Measurements from ENCODE around the gene ATRNL1. TPM values are rescaled to one million over a fixed set of nuclear protein-coding genes. Genes with fewer than 3 reads are reported as not detected.

ATRNL1 gene
- total RNA-seq, 1 donor from 2014 or later = 2.9 TPM

GRCh38 chr10:115866174-115866573, 773.0 kb downstream of the ATRNL1 start:
- Histone ChIP-seq H3K36me3 (no peaks in the 10 kb centered on the region), H3K9me3 (replicated peaks) (no peaks in the 10 kb centered on the region), H3K27ac (replicated peaks) (no peak overlapping the region), H3K4me1 (no peaks in the 10 kb centered on the region), H3K27me3 (ENCODE audit: low read depth) (no peaks in the 10 kb centered on the region), H3K4me3 (no peak overlapping the region)
- no peak for TF ChIP-seq CTCF (IDR thresholded peaks at IDR 0.05; ENCODE audit: borderline replicate concordance)
- intact Hi-C loops (cut with micrococcal nuclease) = no loop called here
- DNase-seq = no peak

GRCh38 chr10:115866691-115867090, 773.5 kb downstream of the ATRNL1 start:
- H3K4me1 ChIP-seq = no peaks in the 10 kb centered on the region
- H3K27ac ChIP-seq (replicated peaks) = no peak overlapping the region
- TF ChIP-seq CTCF (IDR thresholded peaks at IDR 0.05; ENCODE audit: borderline replicate concordance) = no peak

GRCh38 chr10:115867305-115867704, 774.1 kb downstream of the ATRNL1 start:
- intact Hi-C loops (cut with micrococcal nuclease) = no loop called here
- Histone ChIP-seq H3K27ac (replicated peaks) (no peak overlapping the region), H3K36me3 (no peaks in the 10 kb centered on the region), H3K27me3 (ENCODE audit: low read depth) (no peaks in the 10 kb centered on the region), H3K4me3 (no peak overlapping the region), H3K9me3 (replicated peaks) (no peaks in the 10 kb centered on the region), H3K4me1 (no peaks in the 10 kb centered on the region)
- TF ChIP-seq CTCF (IDR thresholded peaks at IDR 0.05; ENCODE audit: borderline replicate concordance) = no peak
- DNase-seq = no peak

More at GRCh38 chr10:115866691-115867090, 773.5 kb downstream of the ATRNL1 start:
- no peaks in the 10 kb centered on the region for H3K9me3 ChIP-seq (replicated peaks)
- intact Hi-C loops (cut with micrococcal nuclease) = no loop called here
- DNase-seq = no peak
- no peak overlapping the region for H3K4me3 ChIP-seq
- H3K27me3 ChIP-seq (ENCODE audit: low read depth) = no peaks in the 10 kb centered on the region
- no peaks in the 10 kb centered on the region for H3K36me3 ChIP-seq

- H3K36me3 ChIP-seq = no peaks in the 10 kb centered on the region
- no peak for DNase-seq
- H3K4me1 ChIP-seq = no peaks in the 10 kb centered on the region
- H3K9me3 ChIP-seq (replicated peaks) = no peaks in the 10 kb centered on the region
- TF ChIP-seq CTCF (IDR thresholded peaks at IDR 0.05; ENCODE audit: borderline replicate concordance) = no peak
- intact Hi-C loops (cut with micrococcal nuclease) = no loop called here
- H3K4me3 ChIP-seq = no peak overlapping the region
- no peak overlapping the region for H3K27ac ChIP-seq (replicated peaks)
- no peaks in the 10 kb centered on the region for H3K27me3 ChIP-seq (ENCODE audit: low read depth)
These were observed 778.7 kb downstream of the ATRNL1 start for GRCh38 chr10:115871855-115872254.

GRCh38 chr10:115875172-115875571, 782.0 kb downstream of the ATRNL1 start:
- no peak for TF ChIP-seq CTCF (IDR thresholded peaks at IDR 0.05; ENCODE audit: borderline replicate concordance)

More at GRCh38 chr10:115875172-115875571, 782.0 kb downstream of the ATRNL1 start:
- intact Hi-C loops (cut with micrococcal nuclease) = no loop called here
- Histone ChIP-seq H3K27me3 (ENCODE audit: low read depth) (no peaks in the 10 kb centered on the region), H3K27ac (replicated peaks) (no peak overlapping the region), H3K9me3 (replicated peaks) (no peaks in the 10 kb centered on the region), H3K36me3 (no peaks in the 10 kb centered on the region), H3K4me3 (no peak overlapping the region), H3K4me1 (no peaks in the 10 kb centered on the region)
- DNase-seq = no peak

Data from left ventricle myocardium inferior (tissue), 1 donor.